RCC 7860 (cell line): Measurements from ENCODE around the gene PREP.

Source experiments
- DNase-seq: peaks from one replicate; pipeline ENCODE4 v3.0.0-alpha.2; 2015; ENCODE audit warnings: low spot score
- FAIRE-seq: peaks from 2 replicates; lab custom pipeline; 2012; peaks lifted over from hg19 to GRCh38; lab: Jason Lieb, UNC

PREP gene

DNA sequence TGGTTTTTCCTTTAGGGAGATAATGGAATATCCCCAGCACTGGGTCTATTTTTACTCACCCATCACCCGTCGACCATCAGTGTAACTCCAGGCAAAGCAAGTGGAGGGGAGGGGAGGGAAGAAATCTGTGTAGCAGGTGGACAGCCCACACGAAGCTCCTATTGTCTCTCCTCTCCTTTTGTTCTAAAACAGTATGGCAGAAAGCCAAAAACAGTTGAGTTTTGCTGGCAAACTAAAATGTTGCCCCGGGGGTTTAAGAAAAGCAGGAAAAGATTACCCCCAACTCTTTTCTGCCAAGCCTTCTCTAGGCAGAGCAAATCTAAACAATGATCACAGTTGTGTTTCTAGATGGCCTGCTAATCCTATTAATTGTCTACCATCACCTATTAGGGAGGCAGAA is 89.7 kb downstream of the PREP start:
- FAIRE-seq, result no peak
- no peak for DNase-seq

DNA sequence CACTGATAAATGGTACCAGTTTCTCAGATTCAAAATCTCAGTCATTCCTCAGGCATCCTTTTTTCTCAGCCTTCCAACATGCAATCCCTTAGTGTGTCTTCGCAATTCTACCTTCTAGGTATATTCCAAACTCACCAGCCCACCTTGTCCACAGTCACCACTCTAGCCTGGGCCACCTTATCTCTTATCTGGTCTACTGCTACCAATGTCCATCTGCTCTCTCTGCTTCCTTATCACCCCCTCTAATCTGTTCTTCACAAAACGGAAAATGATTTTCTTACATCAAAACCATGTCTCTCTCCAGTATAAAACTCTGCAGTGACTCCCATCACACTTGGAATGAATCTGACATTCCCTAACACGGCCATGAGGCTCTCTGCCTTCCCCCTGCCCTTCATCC is 91.9 kb downstream of the PREP start:
- FAIRE-seq, result no peak
- DNase-seq, result no peak

DNA sequence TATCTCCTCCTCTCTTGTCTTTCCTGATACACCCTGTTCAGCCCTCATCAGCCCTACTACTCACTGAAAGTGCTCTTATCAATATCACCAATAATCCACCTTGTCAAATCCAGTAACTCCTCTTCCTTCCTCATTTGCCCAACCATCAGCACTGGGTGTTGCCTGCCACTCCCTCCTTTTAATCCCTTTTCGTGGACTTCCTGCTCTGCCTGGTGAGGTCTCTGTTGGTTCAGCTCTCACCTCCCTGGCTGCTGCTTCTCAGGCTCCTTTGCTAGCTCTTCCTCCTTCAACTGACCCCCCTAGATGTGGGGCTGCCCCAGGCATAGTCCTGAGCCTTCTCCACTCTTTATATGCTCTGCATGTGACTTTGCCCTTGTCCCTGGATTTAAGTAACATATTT is 92.5 kb downstream of the PREP start:
- DNase-seq (no peak), FAIRE-seq (no peak)

DNA sequence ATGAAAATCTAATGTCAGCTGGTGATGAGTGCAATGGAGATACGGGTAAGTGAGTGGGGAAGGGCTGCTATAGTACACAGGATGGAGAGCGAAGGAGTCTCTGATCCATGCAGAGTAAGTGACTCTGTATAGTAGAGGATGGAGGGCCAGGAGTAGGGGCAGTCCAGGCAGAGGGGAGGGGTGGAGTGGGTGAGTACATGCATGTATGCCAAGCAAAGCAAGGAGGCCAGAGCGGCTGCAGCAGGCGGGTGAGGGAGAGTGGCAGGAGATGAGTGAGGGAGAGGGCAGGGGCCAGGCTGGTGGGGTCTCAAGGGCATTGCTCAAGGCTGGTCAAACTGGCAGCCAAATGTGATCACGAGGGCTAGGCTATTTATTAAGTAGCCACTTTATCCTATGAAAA is 94.0 kb downstream of the PREP start:
- no peak for DNase-seq
- FAIRE-seq, result no peak

DNA sequence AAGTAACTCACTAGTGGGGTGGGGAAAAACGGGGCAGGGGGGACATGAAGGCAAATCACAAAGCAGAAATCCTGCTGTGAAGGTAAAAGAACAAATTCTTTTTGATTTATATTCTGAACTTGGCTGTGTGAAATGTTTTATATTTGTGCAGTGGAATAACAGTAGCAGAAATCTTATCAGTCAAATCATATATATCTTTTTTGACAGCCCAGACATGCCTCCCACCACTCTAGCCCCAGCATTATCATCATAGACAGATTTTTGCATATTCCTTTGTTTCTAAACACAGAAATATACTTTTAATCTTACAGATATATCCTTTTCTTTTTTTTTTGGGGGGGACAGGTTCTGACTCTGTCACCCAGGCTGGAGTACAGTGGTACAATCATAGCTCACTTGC is 97.4 kb downstream of the PREP start:
- FAIRE-seq (no peak), DNase-seq (no peak)

DNA sequence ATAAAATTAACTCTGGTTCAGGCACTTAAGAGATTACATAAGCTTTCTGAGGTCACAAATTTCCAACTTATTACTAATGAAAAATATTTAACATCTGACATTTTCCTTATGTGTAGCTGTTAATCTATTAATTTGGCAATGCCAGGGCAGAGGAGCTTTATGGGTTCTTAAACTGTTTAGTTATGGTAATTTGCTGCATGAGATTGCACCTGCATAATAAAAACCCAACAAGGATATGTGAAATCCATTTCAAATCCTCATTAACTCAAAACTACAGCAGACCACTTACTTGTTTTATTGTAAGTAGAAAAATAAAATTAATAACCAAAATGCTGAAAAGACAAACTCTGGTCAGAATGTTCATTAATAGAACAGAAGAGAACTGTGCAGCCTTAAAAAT is 98.1 kb downstream of the PREP start:
- no peak for DNase-seq
- FAIRE-seq, result no peak

DNA sequence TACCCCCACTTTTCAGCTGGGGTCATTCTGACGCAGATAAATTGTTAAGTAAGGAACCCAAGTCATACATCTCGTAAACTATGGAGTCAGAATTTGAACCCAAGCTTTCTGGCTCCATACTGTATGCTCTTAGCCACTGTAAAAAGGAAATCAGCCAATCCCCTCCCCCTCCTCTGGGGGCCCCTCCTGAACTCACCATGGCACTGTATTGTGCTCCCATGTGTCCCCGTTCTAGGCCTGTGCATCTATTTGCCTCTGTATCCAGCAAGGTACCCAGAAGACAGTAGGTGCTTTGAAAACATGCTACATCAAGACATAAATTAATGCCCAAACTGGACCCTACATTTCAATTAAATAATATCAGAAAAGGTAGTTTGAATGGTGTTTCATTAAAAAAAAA is 98.5 kb downstream of the PREP start:
- FAIRE-seq (no peak), DNase-seq (no peak)

DNA sequence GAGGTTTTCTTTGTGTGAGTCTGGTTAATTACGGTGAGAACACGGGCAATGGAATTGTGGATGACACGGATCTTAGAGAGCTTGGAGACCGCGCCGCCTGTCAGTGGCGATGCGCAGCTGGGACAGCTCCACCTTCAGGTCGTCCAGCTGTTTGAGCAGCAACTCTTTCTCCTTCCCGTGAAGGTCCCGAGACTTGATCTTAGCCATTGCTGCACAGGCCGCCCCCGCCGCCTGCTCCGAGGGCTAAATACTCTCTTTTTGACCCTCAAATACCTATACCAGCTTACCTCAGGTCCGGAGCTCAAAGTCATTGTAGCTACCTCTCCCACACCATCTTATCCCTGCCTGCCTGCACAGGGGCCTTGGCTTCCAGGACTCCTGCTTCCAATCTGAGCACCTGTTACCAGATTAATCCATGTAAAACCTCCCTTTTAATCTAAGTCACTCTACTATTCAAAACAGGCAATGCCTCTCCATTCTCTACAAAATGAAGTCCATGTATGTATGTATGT is 100.2 kb downstream of the PREP start:
- FAIRE-seq, result no peak
- DNase-seq, result no peak

DNA sequence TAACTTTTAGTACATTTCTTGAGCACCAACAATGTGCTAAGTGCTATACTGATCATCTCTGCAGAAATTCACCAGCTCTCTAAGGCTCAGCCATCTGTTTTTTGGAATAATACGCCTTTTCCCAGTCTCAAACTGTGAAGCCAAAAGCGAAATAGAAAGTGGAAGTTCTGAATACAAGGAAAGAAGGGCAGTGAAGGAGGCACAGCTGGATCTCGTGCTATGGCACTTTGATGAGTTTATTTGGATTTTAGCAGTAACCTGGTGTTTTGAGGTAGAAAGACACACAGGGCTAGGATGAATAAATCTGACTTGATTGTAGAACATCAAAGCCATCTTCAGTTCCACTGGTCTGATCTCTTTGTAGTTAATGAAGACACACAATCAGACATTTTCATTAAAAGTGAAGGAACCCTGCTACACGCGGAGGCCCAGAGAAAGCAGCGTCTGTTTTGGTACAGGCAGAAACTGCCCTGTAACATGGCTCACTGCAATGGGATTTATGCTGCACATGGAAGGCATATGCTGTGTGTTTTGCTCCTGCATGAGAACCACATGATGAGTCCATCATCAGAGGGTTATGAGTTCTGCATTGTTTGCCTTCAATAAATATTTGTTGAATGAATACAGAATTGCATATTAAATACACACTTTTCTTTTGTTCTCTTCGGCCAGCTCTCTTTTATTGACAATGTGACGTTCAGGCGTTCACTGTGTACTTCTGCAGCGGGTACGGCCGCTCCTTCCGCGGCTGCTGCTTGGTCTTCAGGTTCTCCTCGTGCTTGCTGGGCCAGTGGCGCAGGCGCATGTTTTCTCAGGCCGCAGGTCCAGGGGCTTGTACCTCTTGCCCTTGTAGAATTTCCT is 100.9 kb downstream of the PREP start:
- FAIRE-seq (no peak), DNase-seq (no peak)

DNA sequence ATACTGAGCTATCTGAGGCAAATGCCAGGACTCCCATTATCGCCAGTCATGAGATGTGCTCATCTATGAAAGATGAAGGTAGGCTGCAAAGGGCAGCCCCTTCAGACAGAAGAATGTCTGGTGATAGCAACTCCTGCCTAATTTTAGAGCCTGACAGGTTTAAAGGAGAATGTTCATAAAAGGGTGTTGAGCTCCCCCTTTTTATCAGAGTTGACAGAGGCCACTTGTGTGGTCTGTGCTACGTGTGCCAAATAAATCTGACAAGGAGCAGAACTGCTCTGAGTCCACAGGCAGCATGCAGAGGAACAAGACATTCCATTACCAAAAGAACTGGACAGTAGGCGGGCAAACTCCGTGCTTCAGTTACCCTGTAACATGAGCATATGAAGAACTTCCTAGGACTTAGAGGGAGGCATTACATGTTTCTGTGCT is 101.8 kb downstream of the PREP start:
- FAIRE-seq (no peak), DNase-seq (no peak)

DNA sequence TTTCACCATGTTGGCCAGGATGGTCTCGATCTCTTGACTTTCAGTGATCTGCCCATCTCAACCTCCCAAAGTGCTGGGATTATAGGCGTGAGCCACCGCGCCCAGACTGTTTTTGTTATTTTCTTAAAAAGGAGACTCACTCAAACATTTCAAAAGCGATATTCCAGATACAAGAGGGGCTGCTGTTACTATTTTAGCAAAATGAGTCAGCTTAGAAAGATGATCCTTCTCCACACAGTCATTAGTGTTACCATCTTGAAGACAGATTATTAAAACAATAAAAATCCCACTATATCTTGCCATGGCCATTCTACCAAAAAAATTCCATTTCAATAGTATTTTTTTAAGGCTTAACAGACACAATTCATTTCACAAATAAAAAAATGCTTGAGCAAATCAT is 102.8 kb downstream of the PREP start:
- no peak for DNase-seq
- FAIRE-seq, result no peak

DNA sequence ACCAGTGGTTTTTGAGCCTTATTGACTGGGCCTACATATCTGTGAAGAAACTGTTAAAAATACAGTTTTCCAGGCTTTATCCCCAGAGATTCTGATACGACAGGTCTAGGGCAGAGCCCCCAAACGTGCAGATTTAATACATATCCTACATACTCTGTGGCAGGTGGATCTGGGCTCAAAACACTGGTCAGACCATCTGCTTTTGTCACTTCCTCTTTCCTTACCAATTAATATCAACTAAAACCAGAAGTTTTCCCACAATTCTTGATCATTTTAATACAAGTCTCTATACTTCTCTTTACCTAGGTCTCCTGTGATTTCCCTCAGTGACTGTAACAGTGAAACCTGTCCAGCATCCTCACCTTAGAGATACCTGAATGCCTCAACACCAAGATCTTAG is 108.8 kb downstream of the PREP start:
- FAIRE-seq, result no peak
- DNase-seq, result no peak

DNA sequence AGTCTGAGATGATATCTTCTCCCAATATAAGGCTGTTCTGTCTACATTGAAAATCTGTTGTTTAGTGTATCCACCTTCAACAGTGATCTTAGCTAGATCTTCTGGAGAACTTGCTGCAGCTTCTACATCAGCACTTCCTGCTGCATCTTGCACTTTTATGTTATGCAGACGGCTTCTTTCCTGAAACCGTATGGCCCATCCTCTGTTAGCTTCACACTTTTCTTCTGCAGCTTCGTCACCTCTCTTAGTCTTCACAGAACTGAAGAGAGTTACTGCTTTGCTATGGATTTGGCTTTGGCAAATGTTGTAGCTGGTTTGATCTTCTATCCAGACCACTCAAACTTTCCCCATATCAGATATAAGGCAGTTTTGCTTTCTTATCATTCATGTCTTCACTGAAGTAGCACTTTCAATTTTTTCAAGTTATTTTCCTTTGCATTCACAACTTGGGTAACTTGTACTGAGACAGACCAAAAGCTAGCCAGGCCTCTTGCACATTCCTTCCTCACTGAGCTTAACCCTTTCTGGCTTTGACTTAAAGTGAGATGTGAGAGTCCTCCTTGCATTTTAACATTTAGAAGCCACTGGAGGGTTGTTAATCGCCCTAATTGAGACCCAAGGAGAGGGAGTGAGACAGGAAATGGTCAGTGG is 110.1 kb downstream of the PREP start:
- FAIRE-seq, result no peak
- DNase-seq, result no peak

DNA sequence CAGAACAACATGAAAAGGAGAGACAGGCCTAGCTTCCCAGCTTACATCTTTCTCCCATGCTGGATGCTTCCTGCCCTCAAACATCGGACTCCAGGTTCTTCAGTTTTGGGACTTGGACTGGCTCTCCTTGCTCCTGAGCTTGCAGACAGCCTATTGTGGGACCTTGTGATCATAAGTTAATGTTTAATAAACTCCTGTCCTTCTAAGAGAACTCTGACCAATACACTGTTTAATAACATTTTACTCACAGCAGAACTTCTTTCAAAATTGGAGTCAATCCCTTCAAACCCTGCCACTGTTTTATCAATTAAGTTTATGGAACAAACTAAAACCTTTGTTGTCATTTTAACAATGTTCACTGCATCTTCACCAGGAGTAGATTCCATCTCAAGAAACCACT is 111.4 kb downstream of the PREP start:
- FAIRE-seq, result no peak
- no peak for DNase-seq

DNA sequence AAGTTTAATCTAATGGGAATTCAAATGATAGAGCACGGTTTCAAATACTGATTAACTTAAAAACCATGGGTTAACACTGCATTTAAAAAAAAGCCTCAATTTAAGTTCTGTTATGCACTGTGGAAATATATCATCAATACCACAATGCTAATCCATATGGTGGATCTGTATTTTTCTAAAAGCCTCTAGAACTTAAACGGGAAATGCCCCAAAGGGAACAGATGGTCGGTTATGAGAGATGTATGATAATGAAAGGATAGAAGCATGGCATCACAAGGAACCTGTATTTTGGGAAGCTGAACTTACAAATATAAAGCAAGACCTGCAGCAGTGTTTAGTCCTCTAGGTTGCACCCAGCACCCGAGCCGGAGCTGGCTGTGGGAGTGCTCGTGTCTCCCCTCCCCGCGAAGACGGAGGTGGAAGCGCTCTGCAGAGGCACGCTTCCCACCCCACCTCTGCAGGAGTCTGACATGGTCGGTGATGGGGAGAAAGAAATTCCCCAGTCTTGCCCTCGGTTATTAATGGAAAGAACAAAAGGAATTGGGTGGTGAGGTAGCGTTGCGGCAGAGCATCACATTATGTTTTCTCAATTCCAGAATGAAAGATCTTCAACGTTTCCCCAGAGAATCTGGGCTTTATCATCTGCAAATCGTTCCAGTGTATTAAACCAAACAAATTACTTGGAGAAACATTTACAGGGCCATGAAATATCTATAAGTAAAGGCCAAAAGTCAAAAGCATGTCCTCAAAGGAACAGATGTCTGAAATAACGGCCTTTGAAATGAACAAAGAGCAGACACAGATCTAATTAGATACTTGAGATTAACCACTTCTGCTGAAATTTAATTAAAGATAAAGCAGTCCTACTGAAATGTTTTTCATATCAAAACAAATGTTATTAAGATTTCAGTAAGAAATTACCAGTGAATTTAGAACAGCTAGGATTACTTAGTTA is 120.0 kb downstream of the PREP start:
- DNase-seq (no peak), FAIRE-seq (no peak)

DNA sequence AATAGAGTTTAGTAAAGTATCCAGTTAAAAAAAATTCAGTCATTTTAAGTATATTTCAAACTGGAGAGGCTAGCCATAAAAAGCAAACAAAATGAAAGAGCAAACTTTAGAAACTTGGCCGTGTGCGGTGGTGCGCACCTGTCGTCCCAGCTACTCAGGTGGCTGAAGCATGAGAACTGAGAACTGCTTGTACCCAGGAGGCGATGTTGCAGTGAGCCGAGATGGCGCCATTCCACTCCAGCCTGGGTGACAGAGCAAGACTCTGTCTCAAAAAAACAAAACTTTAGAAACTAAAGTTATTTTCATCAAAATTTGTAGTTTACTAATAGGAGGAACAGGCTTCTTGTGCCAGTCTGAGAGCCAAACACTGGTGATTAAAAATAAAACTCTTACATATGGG is 122.8 kb downstream of the PREP start:
- no peak for FAIRE-seq

DNA sequence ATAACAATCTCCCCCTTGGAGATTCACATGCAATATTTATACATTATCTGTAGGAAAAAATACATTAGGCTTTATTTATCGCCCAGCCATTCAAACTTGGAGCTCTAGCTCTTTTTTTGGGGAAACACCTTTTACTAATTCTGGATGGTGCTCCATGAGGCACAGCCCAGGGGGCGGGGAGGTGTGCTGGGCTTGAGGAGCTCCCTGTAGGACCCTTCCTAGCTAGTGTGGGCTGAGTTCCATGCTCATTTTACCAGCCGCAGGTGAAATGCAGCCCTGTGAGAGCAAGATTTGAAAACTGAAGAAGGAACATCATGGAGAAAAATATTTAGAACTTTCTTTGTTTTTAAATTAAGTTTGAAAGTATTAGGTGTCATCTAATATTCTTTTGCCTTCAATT is 123.4 kb downstream of the PREP start:
- no peak for FAIRE-seq
- no peak for DNase-seq

More for the DNA sequence above, 122.8 kb downstream of the PREP start:
- no peak for DNase-seq

DNA sequence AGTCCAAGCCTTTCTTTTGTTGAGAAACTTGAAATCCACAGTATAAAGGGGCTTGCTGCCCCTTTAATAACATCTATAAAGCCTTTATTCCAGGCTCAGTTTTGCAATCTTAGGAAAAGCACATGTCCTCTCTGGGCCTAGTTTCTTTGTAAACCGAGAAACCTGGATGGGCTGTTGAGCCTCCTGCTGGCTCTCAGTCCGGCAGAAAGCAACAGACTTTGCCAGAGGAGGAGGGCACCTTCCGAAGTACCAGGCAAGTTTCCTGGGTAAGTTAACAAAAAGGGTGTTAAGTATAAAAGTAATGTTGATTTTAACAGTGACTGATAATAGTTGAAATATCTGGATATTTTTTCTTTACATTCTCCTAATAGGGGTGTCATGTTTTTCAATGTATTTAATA is 124.1 kb downstream of the PREP start:
- DNase-seq (no peak), FAIRE-seq (no peak)

DNA sequence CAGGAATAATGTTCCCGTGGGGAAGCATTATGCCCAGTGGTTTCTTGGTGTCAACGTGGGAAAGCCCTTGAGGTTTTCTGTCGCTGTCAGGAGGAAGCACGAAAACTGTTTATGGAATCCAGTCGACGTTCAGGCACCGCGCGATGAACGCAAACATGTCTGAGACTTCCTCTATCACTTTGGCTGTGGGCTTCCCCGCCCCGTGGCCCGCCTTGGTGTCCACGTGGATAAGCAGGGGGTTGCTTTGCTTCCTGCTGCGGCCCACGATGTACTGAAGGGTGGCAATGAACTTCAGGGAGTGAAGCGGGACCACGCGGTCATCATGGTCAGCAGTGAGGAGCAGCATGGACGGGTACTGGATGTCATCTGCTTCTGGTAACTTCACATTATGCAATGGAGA is 124.8 kb downstream of the PREP start:
- DNase-seq (no peak), FAIRE-seq (no peak)

DNA sequence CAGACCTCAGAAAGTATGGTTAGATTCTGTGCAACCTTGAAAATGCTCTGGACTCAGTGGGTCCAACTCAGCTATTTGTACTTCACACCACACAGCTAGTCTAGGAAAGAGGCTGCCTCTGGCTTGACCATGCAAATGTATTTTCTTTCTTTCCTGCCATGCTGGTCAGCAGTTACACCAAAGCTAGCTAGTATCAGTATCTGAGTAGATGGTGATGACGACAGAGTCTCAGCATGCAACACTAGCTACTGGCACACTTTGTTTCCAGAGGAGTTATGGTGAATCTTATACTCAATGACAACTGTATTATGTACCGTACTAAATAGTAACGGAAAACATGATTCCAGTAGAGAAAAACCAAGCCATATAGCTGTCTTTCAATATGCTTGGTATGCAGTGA is 126.5 kb downstream of the PREP start:
- DNase-seq, result no peak
- no peak for FAIRE-seq

DNA sequence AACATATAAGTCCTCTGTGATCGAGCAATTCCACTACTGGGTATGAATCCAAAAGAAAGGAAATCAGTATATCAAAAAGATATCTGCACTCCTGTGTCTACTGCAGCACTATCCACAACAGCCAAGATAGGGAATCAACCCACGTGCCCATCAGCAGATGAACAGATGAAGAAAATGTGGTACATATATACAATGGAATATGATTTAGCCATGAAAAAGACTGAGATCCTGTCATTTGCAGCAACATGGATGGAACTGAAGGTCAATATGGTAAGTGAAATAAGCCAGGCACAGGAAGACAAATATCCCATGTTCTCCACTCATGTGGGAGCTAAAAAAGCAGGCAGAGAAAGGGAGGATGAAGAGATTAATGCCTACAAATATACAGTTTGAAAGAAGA is 127.3 kb downstream of the PREP start:
- FAIRE-seq (no peak), DNase-seq (no peak)
